BE2C (cell line): ENCODE data around the gene DPYSL5.

Experiments
- DNase-seq: peaks from one replicate; pipeline ENCODE4 v3.0.0-alpha.2; 2020
- H3K27me3 ChIP-seq: fragments of 250-450 bp; sonication (Bioruptor Pico); 2 replicates; pipeline ENCODE4 v1.5.1; 2020; ENCODE audit warnings: mild to moderate bottlenecking
- H3K36me3 ChIP-seq: fragments of 250-450 bp; sonication (Bioruptor Pico); 2 replicates; pipeline ENCODE4 v1.5.1; 2020; ENCODE audit warnings: mild to moderate bottlenecking
- H3K4me1 ChIP-seq: fragments of 250-450 bp; sonication (Bioruptor Pico); 2 replicates; pipeline ENCODE4 v1.5.1; 2020
- H3K4me3 ChIP-seq: 2 replicates; pipeline ENCODE4 v1.5.1; 2011; ENCODE audit warnings: low read depth, low read length
- H3K9me3 ChIP-seq: fragments of 250-450 bp; sonication (Bioruptor Pico); 2 replicates; pipeline ENCODE4 v1.5.1; 2020
- CTCF ChIP-seq: IDR thresholded peaks from 2 replicates; pipeline ENCODE4 v1.5.1; 2012; ENCODE audit warnings: mild to moderate bottlenecking, low read depth, low read length

Gene DPYSL5

GRCh38 chr2:26977012-26977411 lies 129.1 kb downstream of the DPYSL5 start:
- no peak for TF ChIP-seq CTCF
- Histone ChIP-seq H3K4me1 (peaks cover 35% of the 10 kb centered on the region), H3K9me3 (no peaks in the 10 kb centered on the region), H3K36me3 (no peaks in the 10 kb centered on the region), H3K4me3 (no peak overlapping the region), H3K27me3 (no peaks in the 10 kb centered on the region)
- DNase-seq: no peak

GRCh38 chr2:26978061-26978596 lies 130.2 kb downstream of the DPYSL5 start:
- no peaks in the 10 kb centered on the region for H3K27me3 ChIP-seq
- no peaks in the 10 kb centered on the region for H3K9me3 ChIP-seq
- no peak for TF ChIP-seq CTCF
- H3K36me3 ChIP-seq: no peaks in the 10 kb centered on the region
- peaks cover 40% of the 10 kb centered on the region for H3K4me1 ChIP-seq
- no peak overlapping the region for H3K4me3 ChIP-seq
- DNase-seq: peak; percentile 81

- H3K9me3 ChIP-seq: no peaks in the 10 kb centered on the region
- no peaks in the 10 kb centered on the region for H3K36me3 ChIP-seq
- DNase-seq: no peak
- no peak for TF ChIP-seq CTCF
- peaks cover 40% of the 10 kb centered on the region for H3K4me1 ChIP-seq
- H3K4me3 ChIP-seq: no peak overlapping the region
- no peaks in the 10 kb centered on the region for H3K27me3 ChIP-seq
These were observed 131.8 kb downstream of the DPYSL5 start for GRCh38 chr2:26979741-26980140.

GRCh38 chr2:26980971-26981370 lies 133.0 kb downstream of the DPYSL5 start:
- TF ChIP-seq CTCF: no peak
- peaks cover 35% of the 10 kb centered on the region for H3K4me1 ChIP-seq
- no peaks in the 10 kb centered on the region for H3K27me3 ChIP-seq
- DNase-seq: no peak
- no peak overlapping the region for H3K4me3 ChIP-seq
- H3K9me3 ChIP-seq: no peaks in the 10 kb centered on the region
- H3K36me3 ChIP-seq: no peaks in the 10 kb centered on the region

- Histone ChIP-seq H3K9me3 (no peaks in the 10 kb centered on the region), H3K36me3 (no peaks in the 10 kb centered on the region), H3K27me3 (no peaks in the 10 kb centered on the region), H3K4me3 (no peak overlapping the region), H3K4me1 (peaks cover 26% of the 10 kb centered on the region)
- TF ChIP-seq CTCF: peak; percentile 45
- peak; percentile 80 for DNase-seq
These were observed 134.3 kb downstream of the DPYSL5 start for GRCh38 chr2:26982102-26982742.

GRCh38 chr2:26983746-26984145 lies 135.8 kb downstream of the DPYSL5 start:
- no peak overlapping the region for H3K4me3 ChIP-seq

More at GRCh38 chr2:26983746-26984145, 135.8 kb downstream of the DPYSL5 start:
- no peaks in the 10 kb centered on the region for H3K27me3 ChIP-seq
- DNase-seq: no peak
- H3K36me3 ChIP-seq: no peaks in the 10 kb centered on the region
- peaks cover 14% of the 10 kb centered on the region for H3K4me1 ChIP-seq
- H3K9me3 ChIP-seq: no peaks in the 10 kb centered on the region
- no peak for TF ChIP-seq CTCF
